ENCODE data around the gene PRKCB.

Gene PRKCB

DNA sequence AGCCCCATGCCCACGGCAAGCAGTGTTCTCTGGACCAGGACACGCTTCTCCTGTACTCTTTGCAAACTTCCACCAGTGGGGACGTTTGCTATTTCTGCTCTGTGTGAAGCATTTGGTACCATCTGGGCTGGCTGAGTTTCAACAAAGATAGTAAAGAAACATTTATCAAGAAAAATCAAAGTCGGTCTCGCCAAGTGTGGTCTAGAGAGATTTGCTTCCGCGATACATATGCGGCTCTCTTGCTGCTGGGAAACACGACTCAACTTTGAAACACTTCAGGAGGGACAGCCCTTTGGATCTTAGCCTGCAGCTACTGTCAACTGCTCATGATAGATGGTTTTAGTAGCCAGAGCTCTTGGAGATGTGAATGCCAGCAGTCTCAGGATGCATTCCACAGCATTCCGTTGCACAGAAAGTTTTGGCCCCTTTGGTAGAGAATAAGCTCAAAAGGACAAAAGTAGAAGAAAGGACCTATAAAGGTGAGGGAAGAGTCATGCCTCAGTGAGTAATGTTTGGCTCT, 252.2 kb downstream of the PRKCB start:
- TF ChIP-seq, protein P1, sequence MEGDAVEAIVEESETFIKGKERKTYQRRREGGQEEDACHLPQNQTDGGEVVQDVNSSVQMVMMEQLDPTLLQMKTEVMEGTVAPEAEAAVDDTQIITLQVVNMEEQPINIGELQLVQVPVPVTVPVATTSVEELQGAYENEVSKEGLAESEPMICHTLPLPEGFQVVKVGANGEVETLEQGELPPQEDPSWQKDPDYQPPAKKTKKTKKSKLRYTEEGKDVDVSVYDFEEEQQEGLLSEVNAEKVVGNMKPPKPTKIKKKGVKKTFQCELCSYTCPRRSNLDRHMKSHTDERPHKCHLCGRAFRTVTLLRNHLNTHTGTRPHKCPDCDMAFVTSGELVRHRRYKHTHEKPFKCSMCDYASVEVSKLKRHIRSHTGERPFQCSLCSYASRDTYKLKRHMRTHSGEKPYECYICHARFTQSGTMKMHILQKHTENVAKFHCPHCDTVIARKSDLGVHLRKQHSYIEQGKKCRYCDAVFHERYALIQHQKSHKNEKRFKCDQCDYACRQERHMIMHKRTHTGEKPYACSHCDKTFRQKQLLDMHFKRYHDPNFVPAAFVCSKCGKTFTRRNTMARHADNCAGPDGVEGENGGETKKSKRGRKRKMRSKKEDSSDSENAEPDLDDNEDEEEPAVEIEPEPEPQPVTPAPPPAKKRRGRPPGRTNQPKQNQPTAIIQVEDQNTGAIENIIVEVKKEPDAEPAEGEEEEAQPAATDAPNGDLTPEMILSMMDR (IDR thresholded peaks at IDR 0.05; ENCODE audit: insufficient read depth, low read length, missing control alignments), result no peak
- POLR2A ChIA-PET, result no interaction called here
- H3K4me3 ChIP-seq (ENCODE audit: low read depth, low read length), result no peak overlapping the region
- CTCF ChIA-PET, result no interaction called here
- DNase-seq (ENCODE audit: low read depth, low spot score), result no peak

DNA sequence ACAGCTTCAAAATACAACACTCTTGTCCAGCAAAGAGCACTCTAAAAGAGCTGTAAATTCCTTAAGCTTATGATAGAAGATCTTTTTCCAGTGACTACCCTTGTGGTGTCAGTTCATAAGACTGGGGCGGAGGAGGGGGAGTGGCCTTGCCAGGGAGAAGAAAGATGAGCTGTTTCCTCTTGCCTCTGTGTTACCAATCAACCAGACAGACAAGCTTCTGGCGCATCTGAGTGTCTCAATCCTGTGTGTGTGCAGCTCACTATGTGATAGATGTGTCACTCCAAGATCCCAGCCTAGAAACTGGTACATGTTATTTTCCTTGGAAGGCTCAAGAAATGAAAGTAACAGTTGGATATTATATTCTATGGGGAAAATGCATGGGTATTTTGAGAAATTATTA, 253.0 kb downstream of the PRKCB start:
- no peak overlapping the region for H3K4me3 ChIP-seq (ENCODE audit: low read depth, low read length)
- CTCF ChIA-PET, result no interaction called here
- no peak for DNase-seq (ENCODE audit: low read depth, low spot score)
- POLR2A ChIA-PET, result no interaction called here
- TF ChIP-seq, protein P1 (IDR thresholded peaks at IDR 0.05; ENCODE audit: insufficient read depth, low read length, missing control alignments), result no peak

DNA sequence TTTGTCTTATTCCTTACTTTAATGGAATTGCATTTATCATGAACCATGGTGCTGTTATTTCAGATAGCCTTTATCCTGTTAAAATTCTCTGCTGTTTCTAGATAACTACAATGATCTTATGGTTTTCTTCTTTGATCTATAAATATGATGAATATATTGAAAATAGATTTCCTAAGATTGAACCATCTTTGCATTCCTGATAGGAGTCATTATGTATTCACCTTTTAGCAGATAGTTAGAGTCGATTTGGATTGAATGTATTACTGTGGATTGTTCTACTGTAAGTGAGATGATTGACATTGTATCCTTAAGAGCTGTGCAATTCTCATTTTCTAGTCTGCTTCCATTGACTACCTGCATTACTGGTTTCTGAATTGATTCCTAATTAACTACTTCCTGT, 255.3 kb downstream of the PRKCB start:
- POLR2A ChIA-PET, result no interaction called here
- no peak overlapping the region for H3K4me3 ChIP-seq (ENCODE audit: low read depth, low read length)
- CTCF ChIA-PET, result no interaction called here
- TF ChIP-seq, protein P1 (IDR thresholded peaks at IDR 0.05; ENCODE audit: insufficient read depth, low read length, missing control alignments), result no peak
- DNase-seq (ENCODE audit: low read depth, low spot score), result no peak

DNA sequence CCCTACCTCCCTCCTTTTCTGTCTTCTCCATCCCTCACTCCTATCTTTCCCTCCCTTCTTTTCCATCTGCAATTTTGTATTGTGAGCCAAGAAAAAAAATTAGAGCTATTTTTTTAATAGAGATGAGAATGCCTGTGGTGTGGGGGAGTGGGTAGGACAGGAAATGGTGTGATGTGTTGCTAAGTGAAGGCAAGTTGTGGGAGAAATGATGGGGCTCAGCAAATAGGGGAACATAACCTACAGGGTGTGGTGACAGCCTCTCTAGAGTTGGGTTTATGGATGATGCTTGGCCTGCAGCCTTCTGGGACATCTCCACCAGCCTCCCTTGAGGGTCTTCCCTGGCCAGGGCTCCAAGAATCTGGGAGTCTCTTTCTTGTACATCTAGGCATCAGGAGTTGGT, 257.3 kb downstream of the PRKCB start:
- ChIA-PET CTCF (no interaction called here), POLR2A (no interaction called here)
- DNase-seq (ENCODE audit: low read depth, low spot score), result no peak
- TF ChIP-seq, protein P1 (IDR thresholded peaks at IDR 0.05; ENCODE audit: insufficient read depth, low read length, missing control alignments), result no peak
- H3K4me3 ChIP-seq (ENCODE audit: low read depth, low read length), result no peak overlapping the region

DNA sequence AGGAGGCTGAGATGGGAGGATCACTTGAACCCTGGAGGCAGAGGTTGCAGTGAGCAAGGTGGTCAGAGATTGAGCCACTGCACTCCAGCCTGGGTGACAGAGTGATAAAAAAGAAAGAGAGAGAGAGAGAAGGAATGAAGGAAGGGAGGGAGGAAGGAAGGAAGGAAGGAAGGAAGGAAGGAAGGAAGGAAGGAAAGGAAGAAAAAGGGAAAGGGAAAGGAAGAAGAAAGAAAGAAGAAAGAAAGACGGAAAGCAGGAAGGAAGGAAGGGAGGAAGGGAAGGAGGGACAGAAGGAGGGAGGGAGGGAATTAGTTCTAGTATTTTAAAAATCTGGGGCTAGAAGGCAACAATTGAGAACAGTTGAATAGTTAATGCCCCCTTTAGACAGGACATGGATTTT, 258.9 kb downstream of the PRKCB start:
- POLR2A ChIA-PET, result no interaction called here
- DNase-seq (ENCODE audit: low read depth, low spot score), result no peak
- TF ChIP-seq, protein P1 (IDR thresholded peaks at IDR 0.05; ENCODE audit: insufficient read depth, low read length, missing control alignments), result no peak
- CTCF ChIA-PET, result interaction anchor here (0.8 kb wide), 1 partner anchor 8 kb away, joined by 3 read pairs; no protein-coding TSS in a partner anchor
- no peak overlapping the region for H3K4me3 ChIP-seq (ENCODE audit: low read depth, low read length)

DNA sequence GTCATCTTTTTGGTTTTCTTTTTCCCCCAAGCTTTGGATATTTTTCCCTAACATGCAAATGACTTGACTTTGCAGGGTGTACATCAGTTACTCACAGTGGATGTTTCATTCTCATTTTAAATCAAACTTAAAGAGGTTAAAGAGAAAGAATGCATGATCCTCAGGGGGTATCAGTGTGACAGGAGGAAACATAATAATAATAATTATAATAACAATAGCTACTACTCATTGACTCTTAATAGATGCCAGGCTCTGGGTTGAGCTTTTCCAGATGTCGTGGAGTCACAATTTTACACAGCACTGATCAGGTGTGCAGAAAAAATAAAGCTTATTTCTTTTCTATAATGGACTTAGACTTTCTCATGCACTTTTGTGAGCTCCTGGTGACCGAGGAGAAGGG, 263.1 kb downstream of the PRKCB start:
- CTCF ChIA-PET, result no interaction called here
- POLR2A ChIA-PET, result no interaction called here
- no peak overlapping the region for H3K4me3 ChIP-seq (ENCODE audit: low read depth, low read length)

More for the DNA sequence above, 263.1 kb downstream of the PRKCB start:
- TF ChIP-seq, protein P1 (IDR thresholded peaks at IDR 0.05; ENCODE audit: insufficient read depth, low read length, missing control alignments), result no peak
- DNase-seq (ENCODE audit: low read depth, low spot score), result no peak

Measured in AG04449 (cell line).